ENCODE data around the gene CCDC57.

GRCh38 chr17:82155606-82156005, 57.0 kb downstream of the CCDC57 start:
- no peak for TF ChIP-seq CTCF (conservative IDR thresholded peaks at IDR 0.05; ENCODE audit: low read depth, low read length)
- no peak for TF ChIP-seq EZH2phosphoT487 (IDR thresholded peaks at IDR 0.05; ENCODE audit: borderline replicate concordance, low read length)
- TF ChIP-seq EZH2 (IDR thresholded peaks at IDR 0.05; ENCODE audit: low read length, unreplicated experiment) = no peak
